HL-60 (cell line): ENCODE results near the gene ZRANB2.

Experiments
- CTCF ChIP-seq: IDR thresholded peaks from one replicate; pipeline ENCODE4 v1.5.1; 2011; ENCODE audit warnings: low read length, control low read depth, inconsistent platforms; ENCODE audit not compliant: insufficient read depth
- GABPA ChIP-seq: IDR thresholded peaks from 2 replicates; pipeline ENCODE4 v1.6.1; 2012; ENCODE audit warnings: low read depth
- POLR2AphosphoS5 ChIP-seq: IDR thresholded peaks from 2 replicates; pipeline ENCODE4 v1.6.1; 2012; ENCODE audit warnings: low read depth
- REST ChIP-seq: IDR thresholded peaks from 2 replicates; pipeline ENCODE4 v1.6.1; 2012; ENCODE audit warnings: low read depth; ENCODE audit not compliant: insufficient replicate concordance
- SPI1 ChIP-seq: IDR thresholded peaks from 2 replicates; pipeline ENCODE4 v1.6.1; 2012; ENCODE audit warnings: low read depth, mild to moderate bottlenecking, borderline replicate concordance

- TF ChIP-seq CTCF (no peak), POLR2AphosphoS5 (no peak), GABPA (no peak), SPI1 (no peak), REST (no peak)
Measured at GRCh38 chr1:71087713-71088112, 6.9 kb upstream of the ZRANB2 start.
